PC-9 (cell line): ENCODE data around the gene APBA1. TPM values are rescaled to one million over a fixed set of nuclear protein-coding genes. Genes with fewer than 3 reads are reported as not detected.

ENCODE experiments used
- BruUV-seq: library from RNA; stranded (reverse); fragments of 400-500 nt; replicated peaks from 2 replicates; lab custom pipeline; 2021; lab: Mats Ljungman, UMichigan
- CTCF ChIA-PET: fragments of 300-600 bp; sonication (Branson Sonifier 250); formaldehyde crosslinking; loops from one replicate; lab custom pipeline; 2022; ENCODE audit warnings: antibody characterized with exemption; lab: Charles Lee
- POLR2A ChIA-PET: fragments of 300-600 bp; sonication (Branson Sonifier 250); formaldehyde crosslinking; loops from one replicate; lab custom pipeline; 2022; ENCODE audit warnings: antibody characterized with exemption; ENCODE audit not compliant: unreplicated experiment; lab: Charles Lee
- DNase-seq, 2 experiments: peaks; one replicate each; pipeline versions ENCODE4 v3.0.0 to v3.0.0-alpha.2; 2015 to 2022; ENCODE audit warnings: mixed read lengths in 1 of 2
- H2AFZ ChIP-seq: fragments of 200-600 bp; sonication (generic); 2 replicates; pipeline ENCODE4 v1.8.1; 2017; ENCODE audit warnings: antibody characterized with exemption
- H3F3A ChIP-seq: fragments of 200-600 bp; sonication (generic); 2 replicates; pipeline ENCODE4 v1.8.1; 2017; ENCODE audit warnings: antibody characterized with exemption, mild to moderate bottlenecking, low read depth; ENCODE audit not compliant: insufficient read depth
- H3K27ac ChIP-seq: fragments of 200-600 bp; sonication (generic); 2 replicates; pipeline ENCODE4 v1.6.1; 2016; ENCODE audit warnings: mixed run types
- H3K27me3 ChIP-seq: fragments of 200-600 bp; sonication (generic); 2 replicates; pipeline ENCODE4 v1.6.1; 2016; ENCODE audit warnings: low read depth, mixed run types; ENCODE audit not compliant: insufficient read depth
- H3K36me3 ChIP-seq: fragments of 200-600 bp; sonication (generic); 2 replicates; pipeline ENCODE4 v1.6.1; 2016; ENCODE audit warnings: low read depth, mixed run types
- H3K4me1 ChIP-seq: fragments of 200-600 bp; sonication (generic); replicated peaks from 2 replicates; pipeline ENCODE4 v1.6.1; 2016; ENCODE audit warnings: mixed run types; ENCODE audit not compliant: insufficient read depth
- H3K4me2 ChIP-seq: fragments of 200-600 bp; sonication (generic); 2 replicates; pipeline ENCODE4 v1.6.1; 2017; ENCODE audit warnings: mixed run types
- H3K4me3 ChIP-seq: fragments of 200-600 bp; sonication (generic); 2 replicates; pipeline ENCODE4 v1.6.1; 2016; ENCODE audit warnings: mixed run types
- H3K79me2 ChIP-seq: fragments of 200-600 bp; sonication (generic); 2 replicates; pipeline ENCODE4 v1.6.1; 2017; ENCODE audit warnings: low read depth, mixed run types
- H3K9me2 ChIP-seq: fragments of 200-600 bp; sonication (generic); 2 replicates; pipeline ENCODE4 v1.8.1; 2017; ENCODE audit warnings: mild to moderate bottlenecking; ENCODE audit not compliant: insufficient read depth
- H3K9me3 ChIP-seq: fragments of 200-600 bp; sonication (generic); 2 replicates; pipeline ENCODE4 v1.8.1; 2016; ENCODE audit warnings: low read depth; ENCODE audit not compliant: insufficient read depth
- H4K20me1 ChIP-seq: fragments of 200-600 bp; sonication (generic); 2 replicates; pipeline ENCODE4 v1.8.1; 2017; ENCODE audit not compliant: insufficient read depth
- CTCF ChIP-seq: fragments of 200-600 bp; sonication (generic); conservative IDR thresholded peaks from 2 replicates; pipeline ENCODE4 v1.6.1; 2017; ENCODE audit warnings: mixed run types, antibody characterized with exemption, mild to moderate bottlenecking, moderate library complexity
- EZH2 ChIP-seq: fragments of 200-600 bp; sonication (generic); IDR thresholded peaks from 2 replicates; pipeline ENCODE4 v1.8.0; 2017; ENCODE audit warnings: antibody characterized with exemption, low read depth
- intact Hi-C: fragments of 100-400 bp; cut with micrococcal nuclease; formaldehyde crosslinking; loops from one replicate; pipeline ENCODE4 v1.10.0; 2022; ENCODE audit not compliant: unreplicated experiment
- total RNA-seq: library from RNA; stranded (reverse); gene quantifications from 2 replicates; pipeline ENCODE4 v1.2.3, GENCODE V29; 2021

The APBA1 gene
- total RNA-seq, 1 experiment from 2014 or later: 0.44 TPM

- Histone ChIP-seq H3K27ac (no peak overlapping the region), H4K20me1 (no peaks in the 10 kb centered on the region), H3K9me3 (no peaks in the 10 kb centered on the region), H3K4me3 (no peak overlapping the region), H3K27me3 (no peaks in the 10 kb centered on the region), H3K4me2 (no peak overlapping the region), H3K79me2 (no peaks in the 10 kb centered on the region), H3F3A (no peaks in the 10 kb centered on the region), H3K4me1 (no peaks in the 10 kb centered on the region; the same call in 1 of the 2 replicates), H3K36me3 (no peaks in the 10 kb centered on the region), H3K9me2 (no peaks in the 10 kb centered on the region), H2AFZ (no peak overlapping the region)
- intact Hi-C loops: no loop called here
- no TSS peak for BruUV-seq
- DNase-seq: no peak
- CTCF ChIA-PET: no interaction called here
- POLR2A ChIA-PET: no interaction called here
- TF ChIP-seq CTCF (no peak), EZH2 (no peak)
Observed at GRCh38 chr9:69472101-69472620, 200.0 kb downstream of the APBA1 start.

GRCh38 chr9:69471433-69471832 lies 200.7 kb downstream of the APBA1 start:
- CTCF ChIA-PET: no interaction called here
- Histone ChIP-seq H3K4me3 (no peak overlapping the region), H3K27ac (no peak overlapping the region), H3K36me3 (no peaks in the 10 kb centered on the region), H3F3A (no peaks in the 10 kb centered on the region), H4K20me1 (no peaks in the 10 kb centered on the region), H3K9me2 (no peaks in the 10 kb centered on the region), H3K4me1 (no peaks in the 10 kb centered on the region; the same call in 1 of the 2 replicates), H3K79me2 (no peaks in the 10 kb centered on the region), H2AFZ (no peak overlapping the region), H3K27me3 (no peaks in the 10 kb centered on the region), H3K4me2 (no peak overlapping the region), H3K9me3 (no peaks in the 10 kb centered on the region)
- DNase-seq: peak in 1 of 2 experiments; percentile 57
- POLR2A ChIA-PET: interaction anchor here (0.6 kb wide), 1 partner anchor 73 kb away, joined by 3 read pairs; no protein-coding TSS in a partner anchor
- intact Hi-C loops: no loop called here
- BruUV-seq: no TSS peak
- TF ChIP-seq CTCF: no peak
- TF ChIP-seq EZH2: no peak

- CTCF ChIA-PET: no interaction called here
- H4K20me1 ChIP-seq: no peaks in the 10 kb centered on the region
Observed at GRCh38 chr9:69470186-69470977, 201.8 kb downstream of the APBA1 start.

More at GRCh38 chr9:69470186-69470977, 201.8 kb downstream of the APBA1 start:
- Histone ChIP-seq H3K9me2 (no peaks in the 10 kb centered on the region), H3K9me3 (no peaks in the 10 kb centered on the region), H3K79me2 (no peaks in the 10 kb centered on the region), H3K36me3 (no peaks in the 10 kb centered on the region), H3K4me2 (no peak overlapping the region), H3K27ac (no peak overlapping the region), H3F3A (no peaks in the 10 kb centered on the region), H3K27me3 (no peaks in the 10 kb centered on the region), H3K4me1 (no peaks in the 10 kb centered on the region; the same call in 1 of the 2 replicates), H3K4me3 (no peak overlapping the region), H2AFZ (no peak overlapping the region)
- no TSS peak for BruUV-seq
- no peak for DNase-seq
- POLR2A ChIA-PET: no interaction called here
- intact Hi-C loops: no loop called here
- TF ChIP-seq EZH2 (no peak), CTCF (no peak)
